ENCODE data around the gene JOSD2. TPM values are rescaled to one million over a fixed set of nuclear protein-coding genes. Genes with fewer than 3 reads are reported as not detected.

JOSD2 gene, protein sequence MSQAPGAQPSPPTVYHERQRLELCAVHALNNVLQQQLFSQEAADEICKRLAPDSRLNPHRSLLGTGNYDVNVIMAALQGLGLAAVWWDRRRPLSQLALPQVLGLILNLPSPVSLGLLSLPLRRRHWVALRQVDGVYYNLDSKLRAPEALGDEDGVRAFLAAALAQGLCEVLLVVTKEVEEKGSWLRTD
- polyA plus RNA-seq (2012; ENCODE audit: insufficient read depth, insufficient read length, low read depth), result 38.6 TPM

DNA sequence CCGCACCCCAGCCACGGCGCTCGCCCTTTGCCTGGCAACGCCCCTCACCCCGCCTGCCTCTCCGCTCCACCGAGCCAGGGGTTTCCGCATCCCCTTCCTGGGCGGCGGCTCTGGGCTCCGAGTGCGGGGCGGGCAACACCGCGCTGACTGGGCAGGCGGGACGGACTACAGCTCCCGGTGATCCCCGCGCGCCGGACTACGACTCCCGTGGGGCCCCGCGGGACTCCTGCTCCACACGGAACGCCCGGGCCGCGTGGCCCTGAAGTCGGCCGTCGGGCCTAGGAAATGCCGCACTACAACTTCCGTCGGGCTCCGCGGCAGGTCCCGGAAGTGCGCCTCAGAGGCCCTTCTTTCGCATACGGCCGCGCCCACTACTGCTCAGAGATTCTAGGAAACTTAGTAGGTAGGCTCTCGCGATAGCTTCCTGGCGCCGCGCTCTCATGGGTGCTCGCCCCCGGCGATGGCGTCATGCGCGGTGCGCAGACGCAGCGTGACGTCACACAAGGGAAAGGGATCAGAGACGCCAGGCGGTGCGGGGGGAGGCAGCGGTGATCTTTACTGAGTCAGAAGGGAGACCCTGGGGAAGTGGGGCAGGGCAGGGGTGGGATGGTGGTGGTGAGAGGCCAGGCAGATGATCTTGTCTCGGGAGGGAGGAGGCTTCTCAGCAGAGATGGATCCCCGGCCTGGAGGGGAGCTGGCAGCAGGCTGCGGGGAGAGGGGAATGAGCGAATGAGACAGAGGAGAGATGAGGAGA, at the start of gene JOSD2:
JOSD2 (minus strand) TSS at position 123 of the 754 bp plus-strand sequence. CDS start 760 bp downstream, outside the sequence.
- no peaks in the 10 kb centered on the region for H3K9me3 ChIP-seq
- DNase-seq, result peak; percentile 98
- no peaks in the 10 kb centered on the region for H3K27me3 ChIP-seq
- peaks cover 3% of the 10 kb centered on the region for H3K4me1 ChIP-seq
- peak within 1 kb of the TSS; percentile 75 for H3K4me3 ChIP-seq (ENCODE audit: low read depth, low read length)
- H3K36me3 ChIP-seq, result no peaks in the 10 kb centered on the region
- TF ChIP-seq, protein P1, sequence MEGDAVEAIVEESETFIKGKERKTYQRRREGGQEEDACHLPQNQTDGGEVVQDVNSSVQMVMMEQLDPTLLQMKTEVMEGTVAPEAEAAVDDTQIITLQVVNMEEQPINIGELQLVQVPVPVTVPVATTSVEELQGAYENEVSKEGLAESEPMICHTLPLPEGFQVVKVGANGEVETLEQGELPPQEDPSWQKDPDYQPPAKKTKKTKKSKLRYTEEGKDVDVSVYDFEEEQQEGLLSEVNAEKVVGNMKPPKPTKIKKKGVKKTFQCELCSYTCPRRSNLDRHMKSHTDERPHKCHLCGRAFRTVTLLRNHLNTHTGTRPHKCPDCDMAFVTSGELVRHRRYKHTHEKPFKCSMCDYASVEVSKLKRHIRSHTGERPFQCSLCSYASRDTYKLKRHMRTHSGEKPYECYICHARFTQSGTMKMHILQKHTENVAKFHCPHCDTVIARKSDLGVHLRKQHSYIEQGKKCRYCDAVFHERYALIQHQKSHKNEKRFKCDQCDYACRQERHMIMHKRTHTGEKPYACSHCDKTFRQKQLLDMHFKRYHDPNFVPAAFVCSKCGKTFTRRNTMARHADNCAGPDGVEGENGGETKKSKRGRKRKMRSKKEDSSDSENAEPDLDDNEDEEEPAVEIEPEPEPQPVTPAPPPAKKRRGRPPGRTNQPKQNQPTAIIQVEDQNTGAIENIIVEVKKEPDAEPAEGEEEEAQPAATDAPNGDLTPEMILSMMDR (IDR thresholded peaks at IDR 0.05; ENCODE audit: low read depth, low read length), result no peak

DNA sequence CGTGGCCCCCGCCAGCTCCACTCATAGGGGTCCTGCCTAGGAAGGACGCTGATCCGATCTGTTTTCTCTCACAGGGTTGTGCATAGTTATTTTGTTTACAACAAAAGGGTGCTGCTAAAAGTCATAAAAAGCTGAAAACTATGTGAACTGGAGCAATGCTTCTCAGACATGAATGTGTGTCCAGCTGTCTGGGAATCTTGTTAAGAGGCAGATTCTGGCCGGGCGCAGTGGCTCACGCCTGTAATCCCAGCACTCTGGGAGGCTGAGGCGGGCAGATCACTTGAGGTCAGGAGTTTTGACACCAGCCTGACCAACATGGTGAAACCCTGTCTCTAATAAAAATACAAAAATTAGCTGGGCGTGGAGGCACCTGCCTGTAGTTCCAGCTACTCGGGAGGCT, 48.6 kb upstream of the JOSD2 start:
- H3K36me3 ChIP-seq, result no peaks in the 10 kb centered on the region
- no peak overlapping the region for H3K4me3 ChIP-seq (ENCODE audit: low read depth, low read length)
- TF ChIP-seq, protein P1 (IDR thresholded peaks at IDR 0.05; ENCODE audit: low read depth, low read length), result no peak

DNA sequence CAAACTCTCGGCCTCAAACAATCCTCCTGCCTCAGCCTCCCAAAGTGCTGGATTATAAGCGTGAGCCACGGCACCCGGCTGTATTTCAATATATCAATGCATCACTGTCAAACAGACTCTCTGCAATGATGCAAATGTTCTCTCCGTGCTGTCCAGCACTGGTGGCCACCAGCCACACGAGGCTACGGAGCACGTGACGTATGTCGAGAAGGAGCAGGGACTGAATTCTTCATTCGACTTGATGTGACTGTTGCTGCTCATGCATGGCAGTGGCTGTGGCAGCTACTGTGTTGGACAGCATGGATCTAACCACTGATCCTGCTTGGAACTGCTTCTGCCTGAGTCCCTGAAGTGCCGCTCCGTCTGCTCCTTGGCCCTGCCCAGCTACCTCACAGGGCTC, 47.5 kb upstream of the JOSD2 start:
- no peaks in the 10 kb centered on the region for H3K4me1 ChIP-seq
- TF ChIP-seq, protein P1 (IDR thresholded peaks at IDR 0.05; ENCODE audit: low read depth, low read length), result no peak
- no peaks in the 10 kb centered on the region for H3K36me3 ChIP-seq
- no peak for DNase-seq
- no peaks in the 10 kb centered on the region for H3K9me3 ChIP-seq
- H3K27me3 ChIP-seq, result peaks cover 27% of the 10 kb centered on the region
- no peak overlapping the region for H3K4me3 ChIP-seq (ENCODE audit: low read depth, low read length)

More for the DNA sequence above, 48.6 kb upstream of the JOSD2 start:
- peaks cover 37% of the 10 kb centered on the region for H3K27me3 ChIP-seq
- no peak for DNase-seq
- H3K9me3 ChIP-seq, result no peaks in the 10 kb centered on the region
- no peaks in the 10 kb centered on the region for H3K4me1 ChIP-seq

DNA sequence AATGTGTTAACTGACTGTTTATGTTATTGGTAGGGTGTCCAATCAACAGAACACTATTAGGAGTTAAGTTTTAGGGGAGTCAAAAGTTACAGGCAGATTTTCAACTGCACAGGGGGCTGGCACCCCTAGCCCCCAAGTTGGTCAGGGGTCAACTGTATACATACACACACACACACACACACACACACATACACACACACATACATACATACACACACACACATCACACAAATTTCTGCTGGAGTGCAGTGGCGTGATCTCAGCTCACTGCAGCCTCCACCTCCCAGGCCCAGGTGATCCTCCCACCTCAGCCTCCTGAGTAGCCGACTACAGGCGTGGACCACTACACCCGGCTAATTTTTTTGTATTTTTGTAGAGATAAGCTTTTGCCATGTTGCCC, 47.0 kb upstream of the JOSD2 start:
- no peaks in the 10 kb centered on the region for H3K4me1 ChIP-seq
- no peak for DNase-seq
- H3K27me3 ChIP-seq, result peaks cover 23% of the 10 kb centered on the region; the same call in 1 of the 2 replicates
- TF ChIP-seq, protein P1 (IDR thresholded peaks at IDR 0.05; ENCODE audit: low read depth, low read length), result no peak
- no peaks in the 10 kb centered on the region for H3K36me3 ChIP-seq
- no peak overlapping the region for H3K4me3 ChIP-seq (ENCODE audit: low read depth, low read length)
- no peaks in the 10 kb centered on the region for H3K9me3 ChIP-seq

GRCh38 chr19:50557009-50557613, 46.1 kb upstream of the JOSD2 start:
- Histone ChIP-seq H3K9me3 (no peaks in the 10 kb centered on the region), H3K4me1 (no peaks in the 10 kb centered on the region), H3K36me3 (no peaks in the 10 kb centered on the region), H3K27me3 (peaks cover 20% of the 10 kb centered on the region; the same call in 1 of the 2 replicates), H3K4me3 (ENCODE audit: low read depth, low read length) (peak overlapping the region; percentile 50; the same call in 1 of the 2 replicates)
- TF ChIP-seq, protein P1 (IDR thresholded peaks at IDR 0.05; ENCODE audit: low read depth, low read length), result no peak
- DNase-seq, result no peak
